DND-41 (cell line): ENCODE results near the gene NCKAP5L.

Experiments
- ATAC-seq: fragments of 200-7000 bp; cut with Tn5 transposase; 3 replicates; pipeline ENCODE4 v1.9.1; 2021; ENCODE audit warnings: low read depth; ENCODE audit not compliant: insufficient read depth
- DNase-seq: peaks from one replicate; pipeline ENCODE4 v3.0.0-alpha.2; 2020
- H2AFZ ChIP-seq: 2 replicates; pipeline ENCODE4 v1.6.0; 2012; ENCODE audit warnings: low read depth, low read length
- H3K27ac ChIP-seq: 2 replicates; pipeline ENCODE4 v1.5.1; 2012; ENCODE audit warnings: low read length, inconsistent platforms
- H3K27me3 ChIP-seq: fragments of 200-600 bp; sonication (generic); 2 replicates; pipeline ENCODE4 v1.6.0; 2012; ENCODE audit warnings: low read length, mild to moderate bottlenecking, inconsistent platforms; ENCODE audit not compliant: insufficient read depth, poor library complexity
- H3K36me3 ChIP-seq: 2 replicates; pipeline ENCODE4 v1.5.1; 2012; ENCODE audit warnings: low read length, inconsistent platforms; ENCODE audit not compliant: insufficient read depth
- H3K4me1 ChIP-seq: 2 replicates; pipeline ENCODE4 v1.5.1; 2012; ENCODE audit warnings: mild to moderate bottlenecking, low read length; ENCODE audit not compliant: insufficient read depth
- H3K4me2 ChIP-seq: 2 replicates; pipeline ENCODE4 v1.6.0; 2012; ENCODE audit warnings: mild to moderate bottlenecking, moderate library complexity, low read length, inconsistent platforms; ENCODE audit not compliant: insufficient read depth
- H3K4me3 ChIP-seq, 2 experiments: fragments of 200-600 bp in 1 of 2; shearing (Covaris generic) in 1 of 2; 2 replicates each; pipeline ENCODE4 v1.5.1; 2012 to 2016; ENCODE audit warnings: inconsistent platforms in 2 of 2, low read length in 2 of 2, mild to moderate bottlenecking in 2 of 2, low read depth in 1 of 2, moderate library complexity in 1 of 2
- H3K79me2 ChIP-seq: 2 replicates; pipeline ENCODE4 v1.6.0; 2012; ENCODE audit warnings: low read length, inconsistent platforms; ENCODE audit not compliant: insufficient read depth
- H3K9ac ChIP-seq: 2 replicates; pipeline ENCODE4 v1.6.0; 2012; ENCODE audit warnings: low read depth, mild to moderate bottlenecking, inconsistent platforms, low read length, moderate library complexity
- H3K9me3 ChIP-seq: 2 replicates; pipeline ENCODE4 v1.5.1; 2012; ENCODE audit warnings: low read length, moderate library complexity, mild to moderate bottlenecking, inconsistent platforms; ENCODE audit not compliant: insufficient read depth, severe bottlenecking
- H4K20me1 ChIP-seq: 2 replicates; pipeline ENCODE4 v1.6.0; 2012; ENCODE audit warnings: low read length; ENCODE audit not compliant: insufficient read depth
- CTCF ChIP-seq: IDR thresholded peaks from 2 replicates; pipeline ENCODE4 v1.5.1; 2012; ENCODE audit warnings: borderline replicate concordance, low read length, moderate library complexity, mild to moderate bottlenecking; ENCODE audit not compliant: poor library complexity, severe bottlenecking; ENCODE audit errors: extremely low read depth
- EZH2 ChIP-seq: IDR thresholded peaks from 3 replicates; pipeline ENCODE4 v1.6.1; 2012; ENCODE audit warnings: borderline replicate concordance, low read depth, mild to moderate bottlenecking, moderate library complexity, low read length, inconsistent platforms; ENCODE audit not compliant: severe bottlenecking

Gene NCKAP5L

GRCh38 chr12:49805409-49805808 is 22.8 kb downstream of the NCKAP5L start:
- no peaks in the 10 kb centered on the region for H3K4me1 ChIP-seq
- no peaks in the 10 kb centered on the region for H3K9me3 ChIP-seq
- no peak overlapping the region for H2AFZ ChIP-seq
- no peak overlapping the region for H3K4me3 ChIP-seq
- peaks cover 50% of the 10 kb centered on the region for H3K36me3 ChIP-seq
- peaks cover 15% of the 10 kb centered on the region for H3K79me2 ChIP-seq
- DNase-seq (no peak), ATAC-seq (no peak)
- TF ChIP-seq EZH2 = no peak
- TF ChIP-seq CTCF = no peak
- H3K27ac ChIP-seq = no peak overlapping the region
- no peaks in the 10 kb centered on the region for H3K27me3 ChIP-seq
- no peak overlapping the region for H3K9ac ChIP-seq
- H4K20me1 ChIP-seq = peaks cover 34% of the 10 kb centered on the region
- H3K4me2 ChIP-seq = no peak overlapping the region

GRCh38 chr12:49804821-49805220 is 23.4 kb downstream of the NCKAP5L start:
- no peaks in the 10 kb centered on the region for H3K9me3 ChIP-seq
- ATAC-seq (no peak), DNase-seq (no peak)
- peaks cover 33% of the 10 kb centered on the region for H4K20me1 ChIP-seq
- H3K4me2 ChIP-seq = no peak overlapping the region
- H3K9ac ChIP-seq = no peak overlapping the region
- H3K36me3 ChIP-seq = peaks cover 54% of the 10 kb centered on the region
- no peak overlapping the region for H3K4me3 ChIP-seq
- no peak overlapping the region for H3K27ac ChIP-seq
- peaks cover 10% of the 10 kb centered on the region for H3K79me2 ChIP-seq
- H3K27me3 ChIP-seq = no peaks in the 10 kb centered on the region
- no peaks in the 10 kb centered on the region for H3K4me1 ChIP-seq
- TF ChIP-seq EZH2 (no peak), CTCF (no peak)
- no peak overlapping the region for H2AFZ ChIP-seq

- no peak for ATAC-seq
- no peak overlapping the region for H3K4me3 ChIP-seq
- no peak for DNase-seq
- peaks cover 25% of the 10 kb centered on the region for H4K20me1 ChIP-seq
- no peak overlapping the region for H3K9ac ChIP-seq
- no peak for TF ChIP-seq EZH2
- TF ChIP-seq CTCF = no peak
- H3K27me3 ChIP-seq = no peaks in the 10 kb centered on the region
- H3K79me2 ChIP-seq = peaks cover 4% of the 10 kb centered on the region
- no peaks in the 10 kb centered on the region for H3K4me1 ChIP-seq
- H3K36me3 ChIP-seq = peaks cover 57% of the 10 kb centered on the region
- no peaks in the 10 kb centered on the region for H3K9me3 ChIP-seq
- H3K4me2 ChIP-seq = no peak overlapping the region
- H3K27ac ChIP-seq = no peak overlapping the region
- H2AFZ ChIP-seq = no peak overlapping the region
These were observed 24.3 kb downstream of the NCKAP5L start for GRCh38 chr12:49803693-49804450.
